ENCODE data around the gene PIM3. TPM values are rescaled to one million over a fixed set of nuclear protein-coding genes. Genes with fewer than 3 reads are reported as not detected.
"Not testable (repeated sequence)": the region's sequence is repeated elsewhere in the genome, so short reads cannot be mapped to it uniquely, and the experiment has no call there.

PIM3 gene
- polyA plus RNA-seq, 4 donors = 35.7 to 72.2 (median 45.9) TPM

- WGBS, 3 donors = 93 to 96% (median 94%) methylated on average over 22 to 24 of the region's 24 CpGs
- not testable (repeated sequence) for H3K4me1 ChIP-seq (ENCODE audit: control insufficient read depth in 3 of 3, insufficient read depth in 2 of 3, low read depth in 1 of 3, low read length in 2 of 3); H3K4me3 ChIP-seq (ENCODE audit: low read depth in 1 of 3, low read length in 3 of 3); H3K27ac ChIP-seq (ENCODE audit: low read depth in 1 of 3, low read length in 2 of 3); H3K36me3 ChIP-seq (ENCODE audit: control insufficient read depth in 3 of 3, insufficient read depth in 2 of 3, low read depth in 1 of 3, low read length in 3 of 3); DNase-seq; FAIRE-seq; H3K27me3 ChIP-seq (ENCODE audit: control insufficient read depth in 3 of 3, insufficient read depth in 3 of 3, low read length in 3 of 3)
- H3K9me3 ChIP-seq (ENCODE audit: control insufficient read depth in 2 of 2, insufficient read depth in 1 of 2, low read depth in 1 of 2, low read length in 1 of 2) = peaks cover 0 to 18% of the 10 kb centered on the region in 2 donors
These were observed 29.3 kb downstream of the PIM3 start for GRCh38 chr22:49989826-49990225.

- no peak for FAIRE-seq
- peaks cover 0 to 12% (median 7%) of the 10 kb centered on the region in 3 donors for H3K4me1 ChIP-seq (ENCODE audit: control insufficient read depth in 3 of 3, insufficient read depth in 2 of 3, low read depth in 1 of 3, low read length in 2 of 3)
- no peaks in the 10 kb centered on the region for H3K36me3 ChIP-seq (ENCODE audit: control insufficient read depth in 3 of 3, insufficient read depth in 2 of 3, low read depth in 1 of 3, low read length in 3 of 3)
- peaks cover 0 to 18% of the 10 kb centered on the region in 2 donors for H3K9me3 ChIP-seq (ENCODE audit: control insufficient read depth in 2 of 2, insufficient read depth in 1 of 2, low read depth in 1 of 2, low read length in 1 of 2)
- H3K27ac ChIP-seq (ENCODE audit: low read depth in 1 of 3, low read length in 2 of 3) = no peak overlapping the region
- H3K4me3 ChIP-seq (ENCODE audit: low read depth in 1 of 3, low read length in 3 of 3) = no peak overlapping the region
- WGBS, 3 donors = 84 to 89% (median 89%) methylated on average over 6 of the region's 6 CpGs
- no peak for DNase-seq
- H3K27me3 ChIP-seq (ENCODE audit: control insufficient read depth in 3 of 3, insufficient read depth in 3 of 3, low read length in 3 of 3) = no peaks in the 10 kb centered on the region
These were observed 30.6 kb downstream of the PIM3 start for GRCh38 chr22:49991167-49991566.

GRCh38 chr22:49991907-49992533, 31.4 kb downstream of the PIM3 start:
- no peak for FAIRE-seq
- Histone ChIP-seq H3K27me3 (ENCODE audit: control insufficient read depth in 3 of 3, insufficient read depth in 3 of 3, low read length in 3 of 3) (no peaks in the 10 kb centered on the region), H3K27ac (ENCODE audit: low read depth in 1 of 3, low read length in 2 of 3) (no peak overlapping the region), H3K36me3 (ENCODE audit: control insufficient read depth in 3 of 3, insufficient read depth in 2 of 3, low read depth in 1 of 3, low read length in 3 of 3) (no peaks in the 10 kb centered on the region), H3K9me3 (ENCODE audit: control insufficient read depth in 2 of 2, insufficient read depth in 1 of 2, low read depth in 1 of 2, low read length in 1 of 2) (peaks cover 0 to 18% of the 10 kb centered on the region in 2 donors), H3K4me3 (ENCODE audit: low read depth in 1 of 3, low read length in 3 of 3) (no peak overlapping the region), H3K4me1 (ENCODE audit: control insufficient read depth in 3 of 3, insufficient read depth in 2 of 3, low read depth in 1 of 3, low read length in 2 of 3) (peaks cover 0 to 19% (median 10%) of the 10 kb centered on the region in 3 donors)
- DNase-seq = no peak
- 88 to 90% (median 89%) methylated on average over 7 of the region's 7 CpGs for WGBS, 3 donors

- FAIRE-seq (no peak), DNase-seq (peak; percentile 77 to 81)
- 9 to 28% (median 17%) methylated on average over 20 to 23 of the region's 23 CpGs for WGBS, 3 donors
- no peak overlapping the region for H3K27ac ChIP-seq (ENCODE audit: low read depth in 1 of 3, low read length in 2 of 3)
- H3K27me3 ChIP-seq (ENCODE audit: control insufficient read depth in 3 of 3, insufficient read depth in 3 of 3, low read length in 3 of 3) = no peaks in the 10 kb centered on the region
- peaks cover 0 to 21% (median 10%) of the 10 kb centered on the region in 3 donors for H3K4me1 ChIP-seq (ENCODE audit: control insufficient read depth in 3 of 3, insufficient read depth in 2 of 3, low read depth in 1 of 3, low read length in 2 of 3)
- no peaks in the 10 kb centered on the region for H3K36me3 ChIP-seq (ENCODE audit: control insufficient read depth in 3 of 3, insufficient read depth in 2 of 3, low read depth in 1 of 3, low read length in 3 of 3)
- peaks cover 0 to 18% of the 10 kb centered on the region in 2 donors for H3K9me3 ChIP-seq (ENCODE audit: control insufficient read depth in 2 of 2, insufficient read depth in 1 of 2, low read depth in 1 of 2, low read length in 1 of 2)
- H3K4me3 ChIP-seq (ENCODE audit: low read depth in 1 of 3, low read length in 3 of 3) = no peak overlapping the region
These were observed 32.5 kb downstream of the PIM3 start for GRCh38 chr22:49992921-49993648.

GRCh38 chr22:49993649-49994360, 33.2 kb downstream of the PIM3 start:
- no peak for DNase-seq
- FAIRE-seq = no peak
- Histone ChIP-seq H3K36me3 (ENCODE audit: control insufficient read depth in 3 of 3, insufficient read depth in 2 of 3, low read depth in 1 of 3, low read length in 3 of 3) (no peaks in the 10 kb centered on the region), H3K27ac (ENCODE audit: low read depth in 1 of 3, low read length in 2 of 3) (no peak overlapping the region), H3K4me3 (ENCODE audit: low read depth in 1 of 3, low read length in 3 of 3) (no peak overlapping the region), H3K4me1 (ENCODE audit: control insufficient read depth in 3 of 3, insufficient read depth in 2 of 3, low read depth in 1 of 3, low read length in 2 of 3) (peaks cover 0 to 21% (median 10%) of the 10 kb centered on the region in 3 donors), H3K9me3 (ENCODE audit: control insufficient read depth in 2 of 2, insufficient read depth in 1 of 2, low read depth in 1 of 2, low read length in 1 of 2) (peaks cover 0 to 18% of the 10 kb centered on the region in 2 donors), H3K27me3 (ENCODE audit: control insufficient read depth in 3 of 3, insufficient read depth in 3 of 3, low read length in 3 of 3) (no peaks in the 10 kb centered on the region)
- WGBS, 3 donors = 56 to 70% (median 60%) methylated on average over 9 to 11 of the region's 11 CpGs

- Histone ChIP-seq H3K36me3 (ENCODE audit: control insufficient read depth in 3 of 3, insufficient read depth in 2 of 3, low read depth in 1 of 3, low read length in 3 of 3) (no peaks in the 10 kb centered on the region), H3K9me3 (ENCODE audit: control insufficient read depth in 2 of 2, insufficient read depth in 1 of 2, low read depth in 1 of 2, low read length in 1 of 2) (peaks cover 0 to 18% of the 10 kb centered on the region in 2 donors), H3K4me1 (ENCODE audit: control insufficient read depth in 3 of 3, insufficient read depth in 2 of 3, low read depth in 1 of 3, low read length in 2 of 3) (peaks cover 0 to 23% (median 10%) of the 10 kb centered on the region in 3 donors), H3K27ac (ENCODE audit: low read depth in 1 of 3, low read length in 2 of 3) (no peak overlapping the region), H3K27me3 (ENCODE audit: control insufficient read depth in 3 of 3, insufficient read depth in 3 of 3, low read length in 3 of 3) (no peaks in the 10 kb centered on the region), H3K4me3 (ENCODE audit: low read depth in 1 of 3, low read length in 3 of 3) (no peak overlapping the region)
- WGBS, 3 donors = 89 to 91% (median 90%) methylated on average over 21 of the region's 21 CpGs
- FAIRE-seq = no peak
- DNase-seq = no peak
These were observed 33.9 kb downstream of the PIM3 start for GRCh38 chr22:49994361-49995040.

GRCh38 chr22:49995041-49995360, 34.4 kb downstream of the PIM3 start:
- FAIRE-seq (no peak), DNase-seq (peak in 1 of 2 donors; percentile 70)
- WGBS, 3 donors = 38 to 62% (median 50%) methylated on average over 3 of the region's 3 CpGs

More at GRCh38 chr22:49995041-49995360, 34.4 kb downstream of the PIM3 start:
- Histone ChIP-seq H3K9me3 (ENCODE audit: control insufficient read depth in 2 of 2, insufficient read depth in 1 of 2, low read depth in 1 of 2, low read length in 1 of 2) (peaks cover 0 to 18% of the 10 kb centered on the region in 2 donors), H3K27ac (ENCODE audit: low read depth in 1 of 3, low read length in 2 of 3) (peak overlapping the region in 1 of 3 donors; percentile 73), H3K36me3 (ENCODE audit: control insufficient read depth in 3 of 3, insufficient read depth in 2 of 3, low read depth in 1 of 3, low read length in 3 of 3) (no peaks in the 10 kb centered on the region), H3K4me1 (ENCODE audit: control insufficient read depth in 3 of 3, insufficient read depth in 2 of 3, low read depth in 1 of 3, low read length in 2 of 3) (peaks cover 0 to 23% (median 10%) of the 10 kb centered on the region in 3 donors), H3K4me3 (ENCODE audit: low read depth in 1 of 3, low read length in 3 of 3) (no peak overlapping the region), H3K27me3 (ENCODE audit: control insufficient read depth in 3 of 3, insufficient read depth in 3 of 3, low read length in 3 of 3) (peaks cover 0 to 3% (median 0%) of the 10 kb centered on the region in 3 donors)

Measured in small intestine (tissue), 7 donors.